Activated naive CD4-positive, alpha-beta T cell treated with anti-CD3 and anti-CD28 coated beads, Interleukin-2, amount 50 U/mL, for 24 hours (primary cell): ENCODE data around the gene ZCCHC8.
A peak's percentile ranks its signal among the peaks of the same experiment; 100 is the strongest.
"Not testable (repeated sequence)": the region's sequence is repeated elsewhere in the genome, so short reads cannot be mapped to it uniquely, and the experiment has no call there.

Experiments
- H3K27ac Mint-ChIP-seq: one replicate; pipeline ENCODE4 v1.8.0; 2021; ENCODE audit warnings: mild to moderate bottlenecking, mixed read lengths
- H3K27me3 Mint-ChIP-seq: one replicate; pipeline ENCODE4 v1.8.0; 2021; ENCODE audit warnings: mixed read lengths
- H3K36me3 Mint-ChIP-seq: one replicate; pipeline ENCODE4 v1.8.0; 2021; ENCODE audit warnings: mixed read lengths
- H3K4me1 Mint-ChIP-seq: one replicate; pipeline ENCODE4 v1.8.0; 2021; ENCODE audit warnings: mixed read lengths
- H3K4me3 Mint-ChIP-seq: one replicate; pipeline ENCODE4 v1.8.0; 2021; ENCODE audit warnings: mild to moderate bottlenecking, mixed read lengths
- H3K9me3 Mint-ChIP-seq: one replicate; pipeline ENCODE4 v1.8.0; 2021; ENCODE audit warnings: mixed read lengths

The ZCCHC8 gene

DNA sequence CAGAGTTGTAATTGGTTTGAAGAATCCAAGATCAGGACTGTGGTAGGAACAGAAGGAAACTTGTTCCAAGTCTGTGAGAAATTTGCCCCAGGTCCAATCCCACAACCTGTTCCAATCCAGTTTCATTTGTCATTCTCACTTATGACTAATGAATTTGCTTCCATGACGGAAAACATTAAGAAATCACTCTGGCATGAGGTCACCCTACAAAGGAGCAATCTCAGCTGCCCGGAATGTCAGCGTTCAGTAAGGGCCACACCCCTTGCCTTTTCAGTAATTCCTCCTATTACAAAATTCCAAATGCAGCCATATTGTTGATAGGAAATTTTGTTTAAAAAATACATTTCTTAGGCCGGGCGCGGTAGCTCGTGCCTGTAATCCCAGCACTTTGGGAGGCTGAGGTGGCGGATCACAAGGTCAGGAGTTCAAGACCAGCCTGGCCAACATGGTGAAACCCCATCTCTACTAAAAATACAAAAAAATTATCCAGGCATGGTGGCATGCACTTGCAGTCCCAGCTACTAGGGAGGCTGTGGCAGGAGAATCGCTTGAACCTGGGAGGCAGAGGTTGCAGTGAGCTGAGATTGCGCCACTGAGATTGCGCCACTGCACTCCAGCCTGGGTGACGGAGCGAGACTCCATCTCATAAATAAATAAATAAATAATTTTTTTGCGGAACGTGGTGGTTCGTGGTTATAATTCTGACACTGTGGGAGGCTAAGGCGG is 36.3 kb downstream of the ZCCHC8 start:
- H3K36me3 Mint-ChIP-seq, H3K27me3 Mint-ChIP-seq, H3K4me3 Mint-ChIP-seq, H3K27ac Mint-ChIP-seq, H3K4me1 Mint-ChIP-seq, H3K9me3 Mint-ChIP-seq: not testable (repeated sequence)

- Mint-ChIP-seq H3K36me3 (no peaks in the 10 kb centered on the region), H3K4me1 (peaks cover 12% of the 10 kb centered on the region), H3K27ac (no peak overlapping the region), H3K27me3 (no peaks in the 10 kb centered on the region), H3K4me3 (no peak overlapping the region), H3K9me3 (no peaks in the 10 kb centered on the region)
These were observed 40.1 kb downstream of the ZCCHC8 start for GRCh38 chr12:122460641-122461040.

DNA sequence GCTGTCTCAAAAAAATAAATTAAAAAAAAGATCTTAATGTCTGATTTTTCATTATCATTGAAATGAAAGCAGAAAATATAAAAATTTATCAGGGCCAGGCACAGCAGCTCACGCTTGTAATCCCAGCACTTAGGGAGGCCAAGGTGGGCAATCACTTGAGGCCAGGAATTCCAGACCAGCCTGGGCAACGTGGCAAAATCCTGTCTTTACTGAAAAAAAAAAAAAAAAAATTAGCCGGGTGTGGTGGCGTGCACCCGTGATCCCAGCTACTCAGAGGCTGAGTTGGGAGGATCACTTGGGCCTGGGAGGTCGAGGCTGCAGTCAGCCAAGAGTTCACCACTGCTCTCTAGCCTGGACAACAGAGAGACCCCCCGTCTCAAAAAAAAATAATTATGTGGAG is 40.7 kb downstream of the ZCCHC8 start:
- H3K4me1 Mint-ChIP-seq: peaks cover 12% of the 10 kb centered on the region
- no peaks in the 10 kb centered on the region for H3K36me3 Mint-ChIP-seq
- no peak overlapping the region for H3K27ac Mint-ChIP-seq
- no peaks in the 10 kb centered on the region for H3K9me3 Mint-ChIP-seq
- no peak overlapping the region for H3K4me3 Mint-ChIP-seq
- no peaks in the 10 kb centered on the region for H3K27me3 Mint-ChIP-seq

- Mint-ChIP-seq H3K36me3 (no peaks in the 10 kb centered on the region), H3K27ac (no peak overlapping the region), H3K9me3 (no peaks in the 10 kb centered on the region), H3K27me3 (no peaks in the 10 kb centered on the region), H3K4me1 (peaks cover 14% of the 10 kb centered on the region), H3K4me3 (no peak overlapping the region)
These were observed 41.5 kb downstream of the ZCCHC8 start for GRCh38 chr12:122459211-122459610.

- H3K27ac Mint-ChIP-seq: no peak overlapping the region
- H3K4me1 Mint-ChIP-seq: peaks cover 22% of the 10 kb centered on the region
- H3K4me3 Mint-ChIP-seq: no peak overlapping the region
- H3K36me3 Mint-ChIP-seq: no peaks in the 10 kb centered on the region
- no peaks in the 10 kb centered on the region for H3K9me3 Mint-ChIP-seq
- H3K27me3 Mint-ChIP-seq: no peaks in the 10 kb centered on the region
These were observed 42.4 kb downstream of the ZCCHC8 start for GRCh38 chr12:122458105-122459035.

GRCh38 chr12:122457627-122458026 is 43.1 kb downstream of the ZCCHC8 start:
- Mint-ChIP-seq H3K36me3 (no peaks in the 10 kb centered on the region), H3K27me3 (no peaks in the 10 kb centered on the region), H3K4me3 (no peak overlapping the region), H3K27ac (no peak overlapping the region), H3K9me3 (no peaks in the 10 kb centered on the region), H3K4me1 (peaks cover 30% of the 10 kb centered on the region)

- Mint-ChIP-seq H3K27ac (no peak overlapping the region), H3K4me1 (peaks cover 38% of the 10 kb centered on the region), H3K9me3 (no peaks in the 10 kb centered on the region), H3K4me3 (no peak overlapping the region), H3K27me3 (no peaks in the 10 kb centered on the region), H3K36me3 (no peaks in the 10 kb centered on the region)
These were observed 46.0 kb downstream of the ZCCHC8 start for GRCh38 chr12:122454739-122455138.

GRCh38 chr12:122454250-122454721 is 46.4 kb downstream of the ZCCHC8 start:
- H3K27ac Mint-ChIP-seq: peak overlapping the region; percentile 81
- H3K36me3 Mint-ChIP-seq: no peaks in the 10 kb centered on the region
- H3K4me3 Mint-ChIP-seq: peak overlapping the region; percentile 52

DNA sequence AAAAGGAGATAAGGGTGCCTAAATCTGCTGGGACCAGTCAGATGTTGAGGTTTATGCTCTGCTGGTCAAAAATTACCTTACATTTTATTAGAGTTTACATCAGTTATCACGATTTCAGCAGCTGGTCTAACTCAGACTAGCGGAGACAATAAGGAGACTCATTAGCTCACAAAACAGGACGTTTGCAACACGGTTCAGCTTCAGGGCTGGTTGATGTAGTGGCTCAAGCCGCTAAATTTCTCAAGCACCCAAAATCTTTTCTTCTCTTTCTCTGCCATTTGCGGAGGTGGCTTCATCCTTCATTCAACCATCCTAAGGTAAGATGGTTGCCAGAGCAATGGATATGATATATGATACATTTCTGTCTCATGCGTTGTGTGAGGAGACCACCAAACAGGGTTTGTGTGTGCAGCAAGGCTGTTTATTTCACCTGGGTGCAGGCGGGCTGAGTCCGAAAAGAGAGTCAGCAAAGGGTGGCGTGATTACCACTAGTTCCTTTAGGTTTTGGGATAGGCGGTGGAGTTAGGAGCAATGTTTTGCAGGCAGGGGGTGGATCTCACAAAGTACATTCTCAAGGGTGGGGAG is 47.9 kb downstream of the ZCCHC8 start:
- H3K27ac Mint-ChIP-seq: peak overlapping the region; percentile 89
- H3K4me3 Mint-ChIP-seq: peak overlapping the region; percentile 69
- H3K9me3 Mint-ChIP-seq: no peaks in the 10 kb centered on the region
- H3K4me1 Mint-ChIP-seq: peaks cover 36% of the 10 kb centered on the region
- H3K27me3 Mint-ChIP-seq: no peaks in the 10 kb centered on the region
- no peaks in the 10 kb centered on the region for H3K36me3 Mint-ChIP-seq

More at GRCh38 chr12:122454250-122454721, 46.4 kb downstream of the ZCCHC8 start:
- H3K27me3 Mint-ChIP-seq: no peaks in the 10 kb centered on the region
- peaks cover 38% of the 10 kb centered on the region for H3K4me1 Mint-ChIP-seq
- no peaks in the 10 kb centered on the region for H3K9me3 Mint-ChIP-seq

- no peaks in the 10 kb centered on the region for H3K9me3 Mint-ChIP-seq
- H3K27ac Mint-ChIP-seq: no peak overlapping the region
- H3K4me1 Mint-ChIP-seq: peaks cover 25% of the 10 kb centered on the region
- H3K4me3 Mint-ChIP-seq: no peak overlapping the region
- no peaks in the 10 kb centered on the region for H3K27me3 Mint-ChIP-seq
- no peaks in the 10 kb centered on the region for H3K36me3 Mint-ChIP-seq
These were observed 51.4 kb downstream of the ZCCHC8 start for GRCh38 chr12:122449317-122449716.

DNA sequence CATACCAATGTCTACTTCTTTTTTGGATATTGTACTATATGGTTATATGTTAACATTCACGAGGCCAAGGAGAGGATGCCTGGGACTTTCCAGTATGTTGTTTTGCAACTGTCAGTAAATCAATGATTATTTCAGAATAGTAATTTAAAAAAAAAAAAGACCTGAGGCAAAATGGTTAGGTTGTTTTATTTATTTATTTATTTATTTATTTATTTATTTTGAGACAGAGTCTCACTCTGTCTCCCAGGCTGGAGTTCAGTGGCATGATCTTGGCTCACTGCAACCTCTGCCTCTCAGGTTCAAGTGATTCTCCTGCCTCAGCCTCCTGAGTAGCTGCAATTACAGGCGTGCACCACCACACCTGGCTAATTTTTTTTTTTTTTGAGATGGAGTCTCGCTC is 52.9 kb downstream of the ZCCHC8 start:
- not testable (repeated sequence) for H3K36me3 Mint-ChIP-seq, H3K27me3 Mint-ChIP-seq, H3K9me3 Mint-ChIP-seq, H3K27ac Mint-ChIP-seq, H3K4me1 Mint-ChIP-seq, H3K4me3 Mint-ChIP-seq

GRCh38 chr12:122446390-122446789 is 54.3 kb downstream of the ZCCHC8 start:
- not testable (repeated sequence) for H3K9me3 Mint-ChIP-seq, H3K27ac Mint-ChIP-seq

DNA sequence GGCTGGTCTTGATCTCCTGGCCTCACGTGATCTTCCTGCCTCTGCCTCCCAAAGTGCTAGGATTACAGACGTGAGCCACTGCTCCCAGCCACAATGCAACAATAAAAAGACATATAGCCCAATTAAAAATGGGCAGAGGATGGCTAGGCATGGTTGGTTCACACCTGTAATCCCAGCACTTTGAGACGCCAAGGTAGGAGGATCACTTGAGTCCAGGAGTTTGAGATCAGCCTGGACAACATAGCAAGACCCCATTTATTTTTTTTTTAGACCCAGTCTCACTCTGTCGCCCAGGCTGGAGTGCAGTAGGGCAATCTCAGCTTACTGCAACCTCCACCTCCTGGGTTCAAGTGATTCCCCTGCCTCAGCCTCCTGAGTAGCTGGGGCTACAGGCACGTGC is 56.7 kb downstream of the ZCCHC8 start:
- H3K27ac Mint-ChIP-seq, H3K4me3 Mint-ChIP-seq, H3K9me3 Mint-ChIP-seq, H3K4me1 Mint-ChIP-seq, H3K27me3 Mint-ChIP-seq, H3K36me3 Mint-ChIP-seq: not testable (repeated sequence)

More at GRCh38 chr12:122446390-122446789, 54.3 kb downstream of the ZCCHC8 start:
- not testable (repeated sequence) for H3K4me3 Mint-ChIP-seq, H3K4me1 Mint-ChIP-seq, H3K27me3 Mint-ChIP-seq, H3K36me3 Mint-ChIP-seq

- H3K4me1 Mint-ChIP-seq, H3K9me3 Mint-ChIP-seq, H3K27me3 Mint-ChIP-seq, H3K27ac Mint-ChIP-seq, H3K4me3 Mint-ChIP-seq, H3K36me3 Mint-ChIP-seq: not testable (repeated sequence)
These were observed 61.9 kb downstream of the ZCCHC8 start for GRCh38 chr12:122438822-122439221.

GRCh38 chr12:122437656-122438121 is 63.0 kb downstream of the ZCCHC8 start:
- H3K27ac Mint-ChIP-seq: no peak overlapping the region
- no peaks in the 10 kb centered on the region for H3K27me3 Mint-ChIP-seq
- no peak overlapping the region for H3K4me3 Mint-ChIP-seq
- H3K36me3 Mint-ChIP-seq: no peaks in the 10 kb centered on the region
- H3K9me3 Mint-ChIP-seq: no peaks in the 10 kb centered on the region
- H3K4me1 Mint-ChIP-seq: no peaks in the 10 kb centered on the region

- Mint-ChIP-seq H3K27me3 (no peaks in the 10 kb centered on the region), H3K36me3 (no peaks in the 10 kb centered on the region), H3K4me3 (no peak overlapping the region), H3K4me1 (no peaks in the 10 kb centered on the region), H3K9me3 (no peaks in the 10 kb centered on the region), H3K27ac (no peak overlapping the region)
These were observed 65.5 kb downstream of the ZCCHC8 start for GRCh38 chr12:122435186-122435585.
